Thyroid gland (tissue), 4 donors: ENCODE data around the gene SRRM3. TPM values are rescaled to one million over a fixed set of nuclear protein-coding genes. Genes with fewer than 3 reads are reported as not detected.
A peak's percentile ranks its signal among the peaks of the same experiment; 100 is the strongest.

Experiments used
- DNase-seq, 2 donors: peaks; one replicate each; pipeline ENCODE4 v3.0.0-alpha.2; 2019
- H3K27ac ChIP-seq, 3 donors: fragments of 200-600 bp; sonication (generic); 1 replicate in 2 of 3; 2 replicates in 1 of 3; pipeline ENCODE4 v1.5.1; 2016 to 2019; ENCODE audit warnings: mild to moderate bottlenecking in 1 of 3, moderate library complexity in 1 of 3
- H3K27me3 ChIP-seq: fragments of 200-600 bp; sonication (generic); one replicate; pipeline ENCODE4 v1.5.1; 2019
- H3K36me3 ChIP-seq, 2 donors: fragments of 200-600 bp; sonication (generic); one replicate each; pipeline ENCODE4 v1.5.1; 2016 to 2019
- H3K4me1 ChIP-seq, 2 donors: fragments of 200-600 bp; sonication (generic); one replicate each; pipeline ENCODE4 v1.5.1; 2017 to 2019
- H3K4me3 ChIP-seq, 3 donors: fragments of 200-600 bp; sonication (generic); replicated peaks in 1 of 3; 1 replicate in 2 of 3; 2 replicates in 1 of 3; pipeline ENCODE4 v1.5.1; 2016; ENCODE audit warnings: mild to moderate bottlenecking in 1 of 3
- H3K9me3 ChIP-seq: fragments of 200-600 bp; sonication (generic); one replicate; pipeline ENCODE4 v1.5.1; 2017
- CTCF ChIP-seq, 6 experiments: fragments of 200-600 bp in 3 of 6; fragments of 450-650 bp in 3 of 6; sonication (generic) in 3 of 6; IDR thresholded peaks; one replicate each; pipeline ENCODE4 v1.5.1; 2016 to 2019; ENCODE audit warnings: antibody characterized with exemption in 6 of 6, mild to moderate bottlenecking in 2 of 6, inconsistent platforms in 1 of 6, moderate library complexity in 1 of 6
- POLR2A ChIP-seq, 2 donors: fragments of 450-650 bp; IDR thresholded peaks; one replicate each; pipeline ENCODE4 v1.6.1; 2017; ENCODE audit warnings: antibody characterized with exemption in 2 of 2, mild to moderate bottlenecking in 2 of 2, moderate library complexity in 1 of 2
- WGBS, 2 donors: methylation state at CpG; one replicate each; pipeline ENCODE4 v1.1.5; 2017; 5-methylcytosine and 5-hydroxymethylcytosine counted together
- intact Hi-C: fragments of 100-400 bp; cut with DNase I; formaldehyde crosslinking; loops from one replicate; pipeline ENCODE4 v1.15.1; 2023
- total RNA-seq, 4 donors: library from RNA; depleted of rRNA; stranded (reverse); fragments of >200 nt; gene quantifications; one replicate each; pipeline ENCODE4 v1.2.3, GENCODE V29; 2016

Gene SRRM3
- total RNA-seq, 4 donors from 2014 or later = 0.50 to 6.4 (median 2.0) TPM

GRCh38 chr7:76328389-76328788, 126.7 kb downstream of the SRRM3 start:
- DNase-seq = no peak
- WGBS, 2 donors = 79 to 86% methylated on average over 15 of the region's 15 CpGs
- peaks cover 13 to 21% of the 10 kb centered on the region in 2 donors for H3K36me3 ChIP-seq
- intact Hi-C loops = no loop called here
- H3K27ac ChIP-seq = no peak overlapping the region
- TF ChIP-seq CTCF (IDR thresholded peaks at IDR 0.05) = no peak
- no peak for TF ChIP-seq POLR2A (IDR thresholded peaks at IDR 0.05)
- no peaks in the 10 kb centered on the region for H3K27me3 ChIP-seq
- peaks cover 29 to 31% of the 10 kb centered on the region in 2 donors for H3K4me1 ChIP-seq
- no peaks in the 10 kb centered on the region for H3K9me3 ChIP-seq
- no peak overlapping the region for H3K4me3 ChIP-seq

GRCh38 chr7:76329479-76329878, 127.8 kb downstream of the SRRM3 start:
- 92 to 94% methylated on average over 29 of the region's 29 CpGs for whole genome bisulfite sequencing, 2 donors
- no peaks in the 10 kb centered on the region for H3K27me3 ChIP-seq
- no peak for DNase-seq
- no peaks in the 10 kb centered on the region for H3K9me3 ChIP-seq
- peaks cover 13 to 21% of the 10 kb centered on the region in 2 donors for H3K36me3 ChIP-seq
- H3K4me3 ChIP-seq = no peak overlapping the region
- intact Hi-C loops = no loop called here
- H3K4me1 ChIP-seq = peaks cover 34% of the 10 kb centered on the region in 2 donors
- no peak for TF ChIP-seq CTCF (IDR thresholded peaks at IDR 0.05)
- no peak for TF ChIP-seq POLR2A (IDR thresholded peaks at IDR 0.05)
- H3K27ac ChIP-seq = no peak overlapping the region

GRCh38 chr7:76330261-76330660, 128.6 kb downstream of the SRRM3 start:
- Histone ChIP-seq H3K4me1 (peaks cover 28 to 29% of the 10 kb centered on the region in 2 donors), H3K27ac (no peak overlapping the region), H3K27me3 (no peaks in the 10 kb centered on the region), H3K36me3 (peaks cover 13 to 21% of the 10 kb centered on the region in 2 donors), H3K4me3 (no peak overlapping the region), H3K9me3 (no peaks in the 10 kb centered on the region)
- intact Hi-C loops = no loop called here
- 76 to 81% methylated on average over 4 of the region's 4 CpGs for WGBS, 2 donors
- DNase-seq = no peak
- no peak for TF ChIP-seq CTCF (IDR thresholded peaks at IDR 0.05)
- TF ChIP-seq POLR2A (IDR thresholded peaks at IDR 0.05) = no peak

GRCh38 chr7:76330673-76331072, 129.0 kb downstream of the SRRM3 start:
- H3K9me3 ChIP-seq = no peaks in the 10 kb centered on the region
- no peak for DNase-seq
- no peaks in the 10 kb centered on the region for H3K27me3 ChIP-seq
- intact Hi-C loops = no loop called here
- peaks cover 13 to 21% of the 10 kb centered on the region in 2 donors for H3K36me3 ChIP-seq
- H3K4me3 ChIP-seq = no peak overlapping the region
- no peak for TF ChIP-seq POLR2A (IDR thresholded peaks at IDR 0.05)
- no peak for TF ChIP-seq CTCF (IDR thresholded peaks at IDR 0.05)
- H3K4me1 ChIP-seq = peaks cover 28 to 29% of the 10 kb centered on the region in 2 donors
- no peak overlapping the region for H3K27ac ChIP-seq
- WGBS, 2 donors = 87% methylated on average over 5 of the region's 5 CpGs

- no peak overlapping the region for H3K27ac ChIP-seq
- WGBS, 2 donors = 44 to 55% methylated on average over 9 of the region's 9 CpGs
- no peak for TF ChIP-seq POLR2A (IDR thresholded peaks at IDR 0.05)
- TF ChIP-seq CTCF (IDR thresholded peaks at IDR 0.05) = no peak
Measured at GRCh38 chr7:76332078-76332477, 130.4 kb downstream of the SRRM3 start.

More at GRCh38 chr7:76332078-76332477, 130.4 kb downstream of the SRRM3 start:
- peaks cover 13% of the 10 kb centered on the region in 2 donors for H3K36me3 ChIP-seq
- DNase-seq = peak; percentile 24 to 45
- intact Hi-C loops = no loop called here
- peaks cover 28 to 29% of the 10 kb centered on the region in 2 donors for H3K4me1 ChIP-seq
- no peaks in the 10 kb centered on the region for H3K9me3 ChIP-seq
- no peak overlapping the region for H3K4me3 ChIP-seq
- no peaks in the 10 kb centered on the region for H3K27me3 ChIP-seq
